HG02610 (cell line): ENCODE measurements around the gene PODXL2.
"Not testable (repeated sequence)": the region's sequence is repeated elsewhere in the genome, so short reads cannot be mapped to it uniquely, and the experiment has no call there.

Experiments used
- ATAC-seq: cut with Tn5 transposase; IDR thresholded peaks from one replicate; pipeline ENCODE4 v1.9.1; 2021; ENCODE audit warnings: mild to moderate bottlenecking, moderate library complexity; ENCODE audit not compliant: unreplicated experiment

The PODXL2 gene

GRCh38 chr3:127674101-127674721 is 45.2 kb downstream of the PODXL2 start:
- no peak for ATAC-seq

DNA sequence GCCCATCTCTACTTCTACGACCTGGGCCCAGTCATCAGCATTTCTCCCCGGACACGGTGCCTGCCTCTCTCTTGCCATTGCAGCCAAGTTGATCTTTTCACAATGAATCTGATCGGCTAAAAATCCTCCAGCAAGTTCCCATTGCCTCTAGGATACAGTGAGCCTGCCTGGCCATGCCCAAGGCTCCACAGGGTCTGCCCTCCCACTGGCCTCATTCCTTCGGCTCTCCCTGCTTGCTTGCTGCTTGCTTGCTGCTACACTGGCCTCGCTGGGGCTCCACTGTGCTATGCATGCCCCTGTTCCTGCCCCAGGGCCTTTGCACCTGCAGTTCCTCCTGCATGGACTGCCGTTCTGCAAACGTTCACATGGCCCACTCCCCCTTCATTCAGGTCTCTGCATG is 45.8 kb downstream of the PODXL2 start:
- ATAC-seq: no peak

DNA sequence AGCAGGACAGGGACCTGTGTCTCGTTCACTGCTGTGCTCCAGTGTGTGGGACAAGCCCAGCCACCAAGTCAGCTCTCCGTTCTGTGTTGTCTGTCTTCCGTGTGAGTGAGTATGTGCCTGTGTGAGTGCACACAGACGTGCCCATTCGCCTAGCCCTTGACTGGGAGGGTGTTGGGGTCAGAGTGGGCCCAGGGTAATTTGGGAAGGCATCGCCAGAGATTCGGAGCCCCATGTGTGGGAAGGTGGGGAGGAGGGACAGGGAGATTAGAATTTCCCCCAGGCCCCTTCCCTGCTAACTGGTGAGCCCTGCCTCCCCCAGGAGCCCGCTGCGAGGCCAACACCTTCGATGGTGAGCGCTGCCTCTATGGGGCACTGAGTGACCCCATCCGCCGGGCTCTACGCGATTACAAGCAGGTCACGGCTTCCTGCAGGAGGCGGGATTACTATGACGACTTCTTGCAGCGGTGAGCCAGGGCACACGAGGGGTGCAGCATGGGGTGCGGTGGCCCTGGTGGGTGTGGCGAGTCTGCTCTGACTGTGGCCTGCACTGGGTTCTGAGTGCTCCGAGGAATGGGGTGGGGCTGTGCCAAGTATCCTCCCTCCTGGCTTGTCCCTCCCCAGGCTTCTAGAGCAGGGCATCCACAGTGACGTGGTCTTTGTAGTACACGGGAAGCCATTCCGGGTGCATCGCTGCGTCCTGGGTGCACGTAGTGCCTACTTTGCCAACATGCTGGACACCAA is 46.8 kb downstream of the PODXL2 start:
- ATAC-seq: no peak

GRCh38 chr3:127676456-127676855 is 47.5 kb downstream of the PODXL2 start:
- no peak for ATAC-seq

DNA sequence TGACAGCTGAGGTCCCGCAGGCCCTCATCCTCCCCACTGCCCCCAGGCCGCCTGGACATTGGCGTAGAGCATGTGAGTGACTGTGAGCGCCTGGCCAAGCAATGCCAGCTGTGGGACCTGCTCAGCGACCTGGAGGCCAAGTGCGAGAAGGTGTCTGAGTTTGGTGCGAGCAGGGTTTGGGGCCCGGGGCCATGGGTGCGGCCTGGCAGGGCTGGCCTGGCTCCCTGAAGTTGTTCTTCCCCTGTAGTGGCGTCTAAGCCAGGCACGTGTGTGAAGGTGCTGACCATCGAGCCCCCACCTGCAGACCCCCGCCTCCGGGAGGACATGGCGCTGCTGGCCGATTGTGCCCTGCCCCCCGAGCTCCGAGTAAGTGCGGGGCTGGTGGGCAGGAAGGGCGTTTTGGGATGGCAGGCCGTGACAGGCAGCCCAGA is 48.0 kb downstream of the PODXL2 start:
- no peak for ATAC-seq

- ATAC-seq: no peak
Measured at GRCh38 chr3:127677541-127678314, 48.7 kb downstream of the PODXL2 start.

GRCh38 chr3:127678315-127678599 is 49.3 kb downstream of the PODXL2 start:
- no peak for ATAC-seq

DNA sequence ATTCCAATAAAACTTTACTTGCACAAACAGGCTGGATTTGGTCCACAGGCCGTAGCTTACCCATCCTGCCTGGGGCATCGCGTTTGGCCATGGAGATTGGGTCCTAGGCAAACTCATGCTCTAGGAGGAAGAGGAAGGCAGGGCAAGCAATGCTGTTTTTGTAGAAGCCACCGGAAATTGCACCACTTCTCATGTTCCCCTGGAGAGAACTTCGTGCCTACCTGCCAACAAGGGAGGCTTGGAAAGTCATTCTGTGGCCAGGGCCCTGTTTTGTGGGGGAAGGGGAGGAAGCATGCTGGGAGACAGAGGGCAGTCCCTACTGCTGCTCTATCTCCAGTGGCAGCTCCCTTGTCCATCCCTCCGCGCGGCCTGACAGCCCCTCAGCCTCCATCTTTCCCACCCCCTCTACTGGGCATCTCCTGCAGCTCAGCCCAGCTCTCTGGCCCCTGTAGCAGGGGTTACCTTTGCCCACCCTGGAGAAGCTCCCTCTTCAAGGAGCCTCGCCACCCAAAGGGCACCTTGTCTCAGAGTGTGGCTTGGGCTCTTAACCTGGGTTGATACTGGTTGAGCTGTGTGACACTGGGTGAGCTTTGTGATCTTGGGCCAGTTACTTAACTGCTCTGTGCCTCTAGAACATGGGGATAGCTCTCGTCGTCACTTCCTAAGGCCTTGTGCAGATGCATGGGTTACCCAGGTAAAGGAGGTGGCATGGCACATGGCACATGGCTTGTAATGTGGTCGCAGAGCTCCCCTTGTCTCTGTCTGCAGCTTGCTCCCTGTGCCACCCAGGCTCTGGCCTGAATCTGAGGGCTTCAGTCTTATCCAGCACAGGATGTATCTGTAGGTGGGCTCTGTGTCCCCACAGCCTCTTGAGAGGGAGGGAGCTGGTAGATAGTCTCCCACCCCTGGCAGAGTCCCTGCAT is 49.9 kb downstream of the PODXL2 start:
- ATAC-seq: no peak

DNA sequence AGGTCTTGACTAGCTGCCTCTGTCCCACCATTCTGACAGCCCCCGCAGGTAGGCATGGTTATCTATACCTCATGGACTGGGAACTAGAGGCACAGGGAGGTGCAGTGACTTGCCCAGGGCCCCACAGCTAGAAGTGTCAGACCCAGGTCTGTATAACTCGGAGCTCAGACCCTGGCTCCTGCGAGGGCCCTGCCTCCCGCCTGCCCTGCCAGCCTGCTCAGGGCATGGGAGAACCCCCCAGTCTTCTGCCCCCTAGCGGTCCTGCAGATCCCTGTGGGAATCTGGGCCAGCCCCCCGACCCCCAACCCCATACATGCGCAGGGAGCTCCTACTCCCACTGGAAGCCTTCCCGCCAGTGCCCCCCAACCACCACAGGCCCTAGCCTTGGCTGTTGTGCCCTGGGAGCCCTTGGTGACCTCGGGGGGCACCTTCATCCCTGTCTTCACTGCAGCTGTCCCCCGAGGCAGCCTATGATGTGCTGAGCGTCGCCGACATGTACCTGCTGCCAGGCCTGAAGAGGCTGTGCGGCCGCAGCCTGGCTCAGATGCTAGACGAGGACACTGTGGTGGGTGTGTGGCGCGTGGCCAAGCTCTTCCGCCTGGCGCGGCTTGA is 50.7 kb downstream of the PODXL2 start:
- no peak for ATAC-seq

DNA sequence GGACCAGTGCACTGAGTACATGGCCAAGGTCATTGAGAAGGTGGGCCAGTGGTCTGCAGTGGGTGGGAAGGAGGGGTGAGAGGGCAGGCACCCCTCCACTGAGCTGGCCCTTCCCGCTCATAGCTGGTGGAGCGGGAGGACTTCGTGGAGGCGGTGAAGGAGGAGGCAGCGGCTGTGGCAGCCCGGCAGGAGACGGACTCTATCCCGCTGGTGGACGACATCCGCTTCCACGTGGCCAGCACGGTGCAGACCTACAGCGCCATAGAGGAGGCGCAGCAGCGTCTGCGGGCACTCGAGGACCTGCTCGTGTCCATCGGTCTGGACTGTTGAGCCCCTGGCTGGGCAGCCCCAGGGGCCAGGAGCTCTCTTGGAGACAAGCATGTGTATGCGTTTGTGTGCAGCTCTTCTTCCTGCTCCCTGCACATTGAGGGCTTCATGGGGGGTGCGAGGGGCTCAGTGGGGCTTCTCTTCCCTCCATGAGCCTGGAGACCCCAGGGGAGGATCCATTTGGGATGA is 51.2 kb downstream of the PODXL2 start:
- no peak for ATAC-seq

DNA sequence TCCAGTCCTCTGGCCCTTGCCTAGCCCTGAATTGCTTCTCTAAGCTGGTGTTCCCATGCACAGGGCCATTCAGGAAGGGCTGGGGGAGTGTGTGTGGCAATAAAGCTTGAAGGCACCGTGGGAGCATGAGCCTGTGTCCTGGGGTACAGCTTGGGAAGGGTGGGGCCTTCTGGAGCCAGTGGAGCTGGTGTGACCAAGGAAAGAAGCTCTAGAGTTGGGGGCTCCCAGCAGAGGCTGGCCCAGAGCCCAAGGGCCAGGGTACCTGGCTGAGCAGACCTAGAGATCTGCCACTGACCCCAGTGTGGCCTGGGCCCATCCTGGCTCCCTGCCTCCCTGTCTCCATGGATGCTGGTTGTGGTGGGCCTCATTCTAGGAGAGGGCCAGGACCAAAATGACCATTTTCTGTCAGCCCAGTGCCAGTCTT is 51.8 kb downstream of the PODXL2 start:
- ATAC-seq: no peak

DNA sequence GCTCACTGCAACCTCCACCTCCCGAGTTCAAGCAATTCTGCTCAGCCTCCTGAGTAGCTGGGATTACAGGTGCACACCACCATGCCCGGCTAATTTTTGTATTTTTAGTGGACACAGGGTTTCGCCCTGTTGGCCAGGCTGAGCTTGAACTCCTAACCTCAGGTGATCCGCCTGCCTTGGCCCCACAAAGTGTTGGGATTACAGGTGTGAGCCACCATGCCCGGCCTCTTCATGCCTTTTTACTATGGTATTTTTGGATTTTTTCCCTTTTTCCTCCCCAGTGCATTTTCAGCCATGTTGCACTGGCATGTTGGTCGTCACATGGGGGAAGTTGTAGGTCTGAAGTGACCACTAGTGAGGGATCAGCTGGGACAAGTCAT is 53.2 kb downstream of the PODXL2 start:
- not testable (repeated sequence) for ATAC-seq

- ATAC-seq: no peak
Measured at GRCh38 chr3:127682561-127682960, 53.6 kb downstream of the PODXL2 start.

DNA sequence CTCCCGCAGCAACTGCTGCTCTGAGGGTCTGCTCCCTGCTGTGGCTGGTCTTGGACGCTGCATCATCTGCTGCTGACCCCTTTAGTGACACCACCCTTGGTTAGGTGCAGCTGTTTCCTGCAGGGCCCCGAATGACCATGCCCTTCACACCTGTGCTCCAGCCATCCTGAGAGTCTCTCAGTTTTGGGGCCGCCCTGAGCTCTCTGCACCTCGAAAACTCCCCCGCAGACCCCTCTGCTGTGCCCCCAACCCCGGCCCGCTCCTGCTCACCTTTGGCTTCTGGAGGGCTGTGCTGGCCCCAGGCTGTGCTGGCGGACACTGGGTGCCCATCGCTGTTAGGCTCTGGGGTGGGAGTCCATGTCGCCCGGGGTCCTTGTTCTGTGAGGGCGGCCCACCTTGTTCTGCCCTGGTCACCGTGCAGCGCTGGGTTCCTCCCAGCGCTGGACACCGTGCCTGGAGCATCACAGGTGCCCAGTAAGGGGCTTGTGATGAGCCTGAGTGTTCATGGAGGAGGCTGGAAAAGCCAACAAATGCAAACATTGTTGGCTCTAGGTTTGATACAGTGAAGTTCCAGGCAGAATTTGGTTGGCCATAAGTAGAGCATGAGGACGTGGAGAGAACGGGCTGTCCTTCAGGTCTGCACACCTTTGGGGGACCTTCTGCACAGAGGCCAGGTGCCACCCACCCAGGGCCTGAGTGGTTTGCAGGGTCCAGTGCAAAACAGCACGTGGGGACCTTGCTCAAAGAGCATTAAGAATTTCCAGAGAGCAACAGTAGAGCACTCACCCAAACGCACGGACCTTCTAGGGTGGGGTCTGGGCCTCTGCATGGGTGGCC is 56.1 kb downstream of the PODXL2 start:
- no peak for ATAC-seq

- ATAC-seq: no peak
Measured at GRCh38 chr3:127685708-127686511, 56.9 kb downstream of the PODXL2 start.

- no peak for ATAC-seq
Measured at GRCh38 chr3:127686512-127686894, 57.5 kb downstream of the PODXL2 start.

DNA sequence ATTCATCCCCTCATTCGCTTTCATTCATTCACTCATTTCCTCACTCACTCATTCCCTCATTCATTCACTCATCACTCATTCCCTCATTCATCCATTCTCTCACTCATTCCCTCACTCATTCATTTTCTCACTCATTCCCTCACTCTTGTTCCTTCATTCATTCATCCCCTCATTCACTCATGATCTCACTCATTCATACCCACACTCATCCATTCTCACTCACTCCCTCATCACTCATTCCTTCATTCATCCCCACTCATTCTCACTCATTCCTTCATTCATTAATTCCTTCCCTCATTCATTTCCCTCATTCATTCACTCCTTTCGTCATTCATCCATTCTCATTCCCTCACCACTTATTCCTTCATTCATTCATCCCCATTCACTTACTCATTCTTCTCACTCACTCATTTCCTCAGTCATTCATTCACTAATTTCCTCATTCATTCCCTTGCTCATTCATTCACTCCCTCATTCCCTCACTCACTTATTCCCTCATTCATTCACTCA is 58.3 kb downstream of the PODXL2 start:
- no peak for ATAC-seq

GRCh38 chr3:127688022-127688415 is 59.0 kb downstream of the PODXL2 start:
- ATAC-seq: no peak
